ENCODE results near the gene TENM4.

The TENM4 gene

DNA sequence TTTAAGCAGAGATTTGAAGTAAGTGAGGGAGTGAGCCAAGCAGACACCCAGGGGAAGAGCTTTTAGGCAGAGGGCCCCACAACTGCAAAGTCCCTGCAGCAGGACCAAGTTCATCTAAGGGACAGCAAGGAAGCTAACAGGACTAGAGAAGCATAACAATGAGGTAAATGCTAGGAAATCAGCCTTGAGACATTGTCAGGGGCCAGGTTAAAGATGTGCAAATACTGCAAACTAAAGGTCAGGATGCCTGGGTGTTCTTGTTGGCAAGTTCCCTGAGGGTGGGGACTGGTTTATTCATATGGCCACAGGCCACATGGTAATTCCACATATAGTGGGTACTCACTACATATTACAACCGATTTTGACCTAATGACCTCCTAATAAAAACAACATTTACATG, 467.0 kb downstream of the TENM4 start:
- TF ChIP-seq, protein P1, sequence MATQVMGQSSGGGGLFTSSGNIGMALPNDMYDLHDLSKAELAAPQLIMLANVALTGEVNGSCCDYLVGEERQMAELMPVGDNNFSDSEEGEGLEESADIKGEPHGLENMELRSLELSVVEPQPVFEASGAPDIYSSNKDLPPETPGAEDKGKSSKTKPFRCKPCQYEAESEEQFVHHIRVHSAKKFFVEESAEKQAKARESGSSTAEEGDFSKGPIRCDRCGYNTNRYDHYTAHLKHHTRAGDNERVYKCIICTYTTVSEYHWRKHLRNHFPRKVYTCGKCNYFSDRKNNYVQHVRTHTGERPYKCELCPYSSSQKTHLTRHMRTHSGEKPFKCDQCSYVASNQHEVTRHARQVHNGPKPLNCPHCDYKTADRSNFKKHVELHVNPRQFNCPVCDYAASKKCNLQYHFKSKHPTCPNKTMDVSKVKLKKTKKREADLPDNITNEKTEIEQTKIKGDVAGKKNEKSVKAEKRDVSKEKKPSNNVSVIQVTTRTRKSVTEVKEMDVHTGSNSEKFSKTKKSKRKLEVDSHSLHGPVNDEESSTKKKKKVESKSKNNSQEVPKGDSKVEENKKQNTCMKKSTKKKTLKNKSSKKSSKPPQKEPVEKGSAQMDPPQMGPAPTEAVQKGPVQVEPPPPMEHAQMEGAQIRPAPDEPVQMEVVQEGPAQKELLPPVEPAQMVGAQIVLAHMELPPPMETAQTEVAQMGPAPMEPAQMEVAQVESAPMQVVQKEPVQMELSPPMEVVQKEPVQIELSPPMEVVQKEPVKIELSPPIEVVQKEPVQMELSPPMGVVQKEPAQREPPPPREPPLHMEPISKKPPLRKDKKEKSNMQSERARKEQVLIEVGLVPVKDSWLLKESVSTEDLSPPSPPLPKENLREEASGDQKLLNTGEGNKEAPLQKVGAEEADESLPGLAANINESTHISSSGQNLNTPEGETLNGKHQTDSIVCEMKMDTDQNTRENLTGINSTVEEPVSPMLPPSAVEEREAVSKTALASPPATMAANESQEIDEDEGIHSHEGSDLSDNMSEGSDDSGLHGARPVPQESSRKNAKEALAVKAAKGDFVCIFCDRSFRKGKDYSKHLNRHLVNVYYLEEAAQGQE (IDR thresholded peaks at IDR 0.05; ENCODE audit: insufficient read depth in 1 of 2, low read depth in 2 of 2, low read length in 2 of 2), result no peak
- TF ChIP-seq FOXP2 (optimal IDR thresholded peaks at IDR 0.05; ENCODE audit: borderline replicate concordance, extremely low read depth, extremely low read length, insufficient read depth) (no peak), POLR2AphosphoS5 (IDR thresholded peaks at IDR 0.05; ENCODE audit: low read depth, low read length) (no peak), SIN3A (IDR thresholded peaks at IDR 0.05; ENCODE audit: borderline replicate concordance, insufficient read depth, low read length) (no peak)

DNA sequence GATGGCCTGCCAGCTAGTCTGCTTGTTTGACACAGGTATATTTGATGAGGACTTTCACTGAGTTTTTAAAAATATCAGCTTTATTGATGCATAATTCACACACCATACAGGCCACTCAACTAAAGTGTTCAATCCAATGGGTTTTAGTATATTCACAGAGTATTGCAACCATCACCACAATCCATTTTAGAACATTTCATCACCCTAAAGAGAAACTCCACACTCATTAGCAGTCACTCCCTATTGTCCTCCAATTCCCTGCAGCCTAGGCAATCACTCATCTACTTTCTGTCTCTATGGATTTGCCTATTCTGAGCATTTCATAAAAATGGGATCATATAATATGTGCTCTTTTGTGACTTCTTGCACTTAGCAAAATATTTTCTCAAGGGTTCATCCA, 468.2 kb downstream of the TENM4 start:
- no peak for TF ChIP-seq FOXP2 (optimal IDR thresholded peaks at IDR 0.05; ENCODE audit: borderline replicate concordance, extremely low read depth, extremely low read length, insufficient read depth)
- TF ChIP-seq SIN3A (IDR thresholded peaks at IDR 0.05; ENCODE audit: borderline replicate concordance, insufficient read depth, low read length), result no peak
- no peak for TF ChIP-seq TAF1 (IDR thresholded peaks at IDR 0.05; ENCODE audit: borderline replicate concordance, insufficient read depth, low read length)

DNA sequence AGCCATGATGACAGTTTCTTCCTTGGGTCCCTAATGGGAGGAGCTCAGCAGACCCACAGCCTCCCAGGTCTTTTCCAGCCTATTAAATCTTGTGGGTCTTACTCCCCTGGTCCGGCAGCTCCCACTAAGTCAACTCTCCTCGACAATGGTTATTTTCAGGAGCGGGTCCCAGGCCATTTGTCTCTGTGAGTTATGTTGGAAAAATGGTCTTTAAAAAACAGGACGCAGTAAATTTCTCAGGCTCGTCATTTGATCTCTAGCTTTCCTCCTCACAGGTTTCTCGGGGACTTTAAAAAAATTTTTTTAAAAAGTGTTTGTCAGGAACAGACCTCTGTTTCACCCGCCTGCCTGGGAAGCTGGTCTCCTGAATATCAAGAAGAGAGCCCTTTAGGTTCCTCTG, 468.7 kb downstream of the TENM4 start:
- TF ChIP-seq, protein P1 (IDR thresholded peaks at IDR 0.05; ENCODE audit: insufficient read depth in 1 of 2, low read depth in 2 of 2, low read length in 2 of 2), result no peak
- no peak for TF ChIP-seq FOXP2 (optimal IDR thresholded peaks at IDR 0.05; ENCODE audit: borderline replicate concordance, extremely low read depth, extremely low read length, insufficient read depth)

GRCh38 chr11:78967811-78968210, 473.0 kb downstream of the TENM4 start:
- TF ChIP-seq, protein P1 (IDR thresholded peaks at IDR 0.05; ENCODE audit: insufficient read depth in 1 of 2, low read depth in 2 of 2, low read length in 2 of 2), result no peak
- TF ChIP-seq POLR2AphosphoS5 (IDR thresholded peaks at IDR 0.05; ENCODE audit: low read depth, low read length) (no peak), SIN3A (IDR thresholded peaks at IDR 0.05; ENCODE audit: borderline replicate concordance, insufficient read depth, low read length) (no peak), FOXP2 (optimal IDR thresholded peaks at IDR 0.05; ENCODE audit: borderline replicate concordance, extremely low read depth, extremely low read length, insufficient read depth) (no peak), TAF1 (IDR thresholded peaks at IDR 0.05; ENCODE audit: borderline replicate concordance, insufficient read depth, low read length) (no peak)

DNA sequence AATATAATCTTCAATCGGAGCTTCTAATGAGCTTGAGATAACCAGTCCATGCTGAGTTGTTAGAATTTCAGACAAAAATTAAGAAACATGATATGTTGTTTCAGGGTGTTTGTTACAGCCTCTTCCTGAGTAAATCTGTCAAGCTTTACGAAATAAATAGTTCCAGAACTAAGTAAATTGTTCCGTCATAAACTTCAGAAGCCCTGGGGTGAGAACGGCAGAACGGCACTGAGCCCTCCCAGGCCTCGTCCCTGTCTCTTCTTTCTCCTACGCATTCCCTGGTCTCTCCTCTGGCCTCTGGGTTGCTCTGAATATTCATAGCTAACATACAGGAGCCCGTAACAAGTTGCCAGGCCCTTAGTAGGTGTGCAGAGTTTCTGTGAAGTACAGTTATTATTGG, 475.4 kb downstream of the TENM4 start:
- TF ChIP-seq TAF1 (IDR thresholded peaks at IDR 0.05; ENCODE audit: borderline replicate concordance, insufficient read depth, low read length) (no peak), SIN3A (IDR thresholded peaks at IDR 0.05; ENCODE audit: borderline replicate concordance, insufficient read depth, low read length) (no peak), FOXP2 (optimal IDR thresholded peaks at IDR 0.05; ENCODE audit: borderline replicate concordance, extremely low read depth, extremely low read length, insufficient read depth) (no peak), POLR2AphosphoS5 (IDR thresholded peaks at IDR 0.05; ENCODE audit: low read depth, low read length) (no peak)
- TF ChIP-seq, protein P1 (IDR thresholded peaks at IDR 0.05; ENCODE audit: insufficient read depth in 1 of 2, low read depth in 2 of 2, low read length in 2 of 2), result no peak
